H1 (cell line): ENCODE data around the gene VPS13C.

Experiments used
- CBX8 ChIP-seq: fragments of 300-800, 300-1000 bp; sonication (generic); IDR thresholded peaks from 2 replicates; pipeline ENCODE4 v1.7.1; 2016; ENCODE audit warnings: low read depth, low read length, borderline replicate concordance
- KDM4A ChIP-seq: IDR thresholded peaks from one replicate; pipeline ENCODE4 v1.7.1; 2012; ENCODE audit warnings: low read depth, mild to moderate bottlenecking, moderate library complexity, low read length, inconsistent platforms; ENCODE audit not compliant: severe bottlenecking
- POLR2A ChIP-seq, 2 experiments: IDR thresholded peaks; 1 replicate in 1 of 2; 2 replicates in 1 of 2; pipeline ENCODE4 v1.6.1; 2011; ENCODE audit warnings: low read depth in 2 of 2, low read length in 2 of 2, mild to moderate bottlenecking in 2 of 2; ENCODE audit errors: control extremely low read depth in 1 of 2
- RAD21 ChIP-seq, 2 experiments: IDR thresholded peaks in 1 of 2; conservative IDR thresholded peaks in 1 of 2; 2 replicates each; pipeline ENCODE4 v1.6.1; 2011; ENCODE audit warnings: low read depth in 2 of 2, low read length in 2 of 2, improper control_type of control experiment in 1 of 2, inconsistent platforms in 1 of 2, mild to moderate bottlenecking in 1 of 2, moderate library complexity in 1 of 2
- YY1 ChIP-seq: IDR thresholded peaks from 2 replicates; pipeline ENCODE4 v1.6.1; 2011; ENCODE audit warnings: low read depth, mild to moderate bottlenecking, low read length
- ZNF274 ChIP-seq: IDR thresholded peaks from 2 replicates; pipeline ENCODE4 v1.7.0; 2012; ENCODE audit warnings: low read length, borderline replicate concordance; ENCODE audit errors: extremely low read depth
- TF ChIP-seq, protein P1 (sequence below), 3 experiments: IDR thresholded peaks; 1 replicate in 2 of 3; 2 replicates in 1 of 3; pipeline versions ENCODE4 v1.5.1 to v1.6.1; 2011; ENCODE audit warnings: low read length in 3 of 3, mild to moderate bottlenecking in 3 of 3, inconsistent platforms in 2 of 3, low read depth in 1 of 3, moderate library complexity in 1 of 3; ENCODE audit not compliant: insufficient read depth in 1 of 3; ENCODE audit errors: control extremely low read depth in 1 of 3
- TF ChIP-seq, protein P2 (sequence below): IDR thresholded peaks from 2 replicates; pipeline ENCODE4 v1.6.1; 2012; ENCODE audit warnings: low read length, inconsistent platforms

DNA sequence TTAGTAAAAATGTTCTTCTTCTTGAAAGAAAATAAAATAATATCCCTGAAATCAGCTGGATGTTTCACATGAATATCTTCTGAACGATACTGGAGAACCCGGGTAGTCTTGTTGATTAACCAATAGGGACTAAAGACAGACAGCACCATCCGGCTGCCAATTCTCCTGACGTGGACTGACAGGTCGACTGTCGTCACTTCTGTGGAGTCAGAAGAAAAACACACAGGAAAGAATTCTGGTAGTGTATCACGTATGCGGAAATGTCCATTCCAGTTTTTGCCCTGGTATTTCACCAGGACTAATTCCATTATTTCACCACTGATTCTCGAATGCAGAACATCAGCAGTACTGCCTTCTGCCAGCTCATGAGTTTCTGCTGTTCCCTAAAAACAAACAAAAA is 144.6 kb downstream of the VPS13C start:
- TF ChIP-seq YY1 (no peak), POLR2A (IDR thresholded peaks at IDR 0.05; ENCODE audit: control extremely low read depth in 1 of 2, low read depth in 2 of 2, low read length in 2 of 2) (no peak), ZNF274 (no peak), KDM4A (no peak), RAD21 (IDR thresholded peaks at IDR 0.05 in 1 of 2, conservative IDR thresholded peaks at IDR 0.05 in 1 of 2; ENCODE audit: low read depth in 2 of 2, low read length in 2 of 2) (no peak), CBX8 (no peak)
- TF ChIP-seq, protein P1, sequence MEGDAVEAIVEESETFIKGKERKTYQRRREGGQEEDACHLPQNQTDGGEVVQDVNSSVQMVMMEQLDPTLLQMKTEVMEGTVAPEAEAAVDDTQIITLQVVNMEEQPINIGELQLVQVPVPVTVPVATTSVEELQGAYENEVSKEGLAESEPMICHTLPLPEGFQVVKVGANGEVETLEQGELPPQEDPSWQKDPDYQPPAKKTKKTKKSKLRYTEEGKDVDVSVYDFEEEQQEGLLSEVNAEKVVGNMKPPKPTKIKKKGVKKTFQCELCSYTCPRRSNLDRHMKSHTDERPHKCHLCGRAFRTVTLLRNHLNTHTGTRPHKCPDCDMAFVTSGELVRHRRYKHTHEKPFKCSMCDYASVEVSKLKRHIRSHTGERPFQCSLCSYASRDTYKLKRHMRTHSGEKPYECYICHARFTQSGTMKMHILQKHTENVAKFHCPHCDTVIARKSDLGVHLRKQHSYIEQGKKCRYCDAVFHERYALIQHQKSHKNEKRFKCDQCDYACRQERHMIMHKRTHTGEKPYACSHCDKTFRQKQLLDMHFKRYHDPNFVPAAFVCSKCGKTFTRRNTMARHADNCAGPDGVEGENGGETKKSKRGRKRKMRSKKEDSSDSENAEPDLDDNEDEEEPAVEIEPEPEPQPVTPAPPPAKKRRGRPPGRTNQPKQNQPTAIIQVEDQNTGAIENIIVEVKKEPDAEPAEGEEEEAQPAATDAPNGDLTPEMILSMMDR (IDR thresholded peaks at IDR 0.05; ENCODE audit: control extremely low read depth in 1 of 3, insufficient read depth in 1 of 3, low read depth in 1 of 3, low read length in 3 of 3) = no peak
- TF ChIP-seq, protein P2, sequence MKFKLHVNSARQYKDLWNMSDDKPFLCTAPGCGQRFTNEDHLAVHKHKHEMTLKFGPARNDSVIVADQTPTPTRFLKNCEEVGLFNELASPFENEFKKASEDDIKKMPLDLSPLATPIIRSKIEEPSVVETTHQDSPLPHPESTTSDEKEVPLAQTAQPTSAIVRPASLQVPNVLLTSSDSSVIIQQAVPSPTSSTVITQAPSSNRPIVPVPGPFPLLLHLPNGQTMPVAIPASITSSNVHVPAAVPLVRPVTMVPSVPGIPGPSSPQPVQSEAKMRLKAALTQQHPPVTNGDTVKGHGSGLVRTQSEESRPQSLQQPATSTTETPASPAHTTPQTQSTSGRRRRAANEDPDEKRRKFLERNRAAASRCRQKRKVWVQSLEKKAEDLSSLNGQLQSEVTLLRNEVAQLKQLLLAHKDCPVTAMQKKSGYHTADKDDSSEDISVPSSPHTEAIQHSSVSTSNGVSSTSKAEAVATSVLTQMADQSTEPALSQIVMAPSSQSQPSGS = no peak
